HG03354 (cell line): ENCODE results near the gene GMPPA.
A peak's percentile ranks its signal among the peaks of the same experiment; 100 is the strongest.

Experiments used
- ATAC-seq: cut with Tn5 transposase; IDR thresholded peaks from one replicate; pipeline ENCODE4 v1.9.1; 2021; ENCODE audit warnings: mild to moderate bottlenecking; ENCODE audit not compliant: unreplicated experiment, poor library complexity, severe bottlenecking

GMPPA gene

DNA sequence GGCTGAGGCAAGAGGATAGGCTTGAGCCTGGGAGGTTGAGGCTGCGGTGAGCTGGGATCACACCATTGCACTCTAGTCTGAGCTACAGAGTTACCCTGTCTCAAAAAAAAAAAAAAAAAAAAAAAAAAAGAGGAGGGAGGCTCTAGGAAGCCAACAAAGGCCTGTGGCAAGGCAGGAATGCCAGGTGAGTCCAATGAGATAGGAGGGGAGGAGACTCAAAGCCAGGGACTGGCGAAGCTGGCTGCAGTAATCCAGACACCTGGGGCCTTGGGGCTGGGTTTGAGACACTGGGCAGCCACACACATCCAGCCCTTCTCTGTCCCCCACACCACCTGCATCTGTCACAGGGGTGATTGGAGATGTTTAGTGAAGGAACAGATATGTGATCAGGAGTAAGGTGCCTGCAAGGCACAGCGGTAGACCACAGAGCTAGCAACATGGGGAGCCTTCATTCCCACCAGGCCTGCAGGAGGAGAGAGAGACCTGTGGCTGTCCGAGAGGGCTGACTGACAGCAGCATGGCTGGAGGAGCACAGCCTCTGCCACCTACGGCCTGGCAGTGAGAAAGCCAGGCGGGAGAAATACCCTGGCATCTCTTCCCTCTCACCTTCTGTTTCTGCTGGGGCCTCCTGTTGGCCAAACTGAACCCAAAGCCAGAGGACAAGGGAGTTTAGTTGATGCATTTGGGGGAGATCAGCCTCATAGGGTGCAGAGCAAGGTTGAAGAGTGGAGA, 35.4 kb downstream of the GMPPA start:
- no peak for ATAC-seq

DNA sequence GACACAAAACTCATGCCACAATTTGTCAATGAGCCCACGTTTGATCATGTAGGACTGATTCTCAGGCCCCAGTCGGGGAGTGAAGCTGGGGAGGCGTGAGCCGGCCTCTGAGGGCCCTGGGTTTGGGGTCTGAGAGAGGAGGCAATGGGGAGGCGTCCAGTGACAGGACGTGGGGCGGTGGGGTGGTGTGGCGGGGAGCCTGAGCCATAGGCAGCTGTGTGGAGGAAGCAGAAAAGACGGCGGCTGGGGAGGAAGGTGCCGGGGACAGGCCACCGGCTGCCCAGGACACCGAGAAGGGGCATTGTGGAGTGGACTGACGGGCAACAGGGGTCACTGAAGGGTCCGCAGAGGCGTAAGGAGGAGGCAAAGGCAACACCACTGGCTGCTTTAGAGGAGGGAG, 37.7 kb downstream of the GMPPA start:
- no peak for ATAC-seq

GRCh38 chr2:219536967-219537366, 38.3 kb downstream of the GMPPA start:
- no peak for ATAC-seq

DNA sequence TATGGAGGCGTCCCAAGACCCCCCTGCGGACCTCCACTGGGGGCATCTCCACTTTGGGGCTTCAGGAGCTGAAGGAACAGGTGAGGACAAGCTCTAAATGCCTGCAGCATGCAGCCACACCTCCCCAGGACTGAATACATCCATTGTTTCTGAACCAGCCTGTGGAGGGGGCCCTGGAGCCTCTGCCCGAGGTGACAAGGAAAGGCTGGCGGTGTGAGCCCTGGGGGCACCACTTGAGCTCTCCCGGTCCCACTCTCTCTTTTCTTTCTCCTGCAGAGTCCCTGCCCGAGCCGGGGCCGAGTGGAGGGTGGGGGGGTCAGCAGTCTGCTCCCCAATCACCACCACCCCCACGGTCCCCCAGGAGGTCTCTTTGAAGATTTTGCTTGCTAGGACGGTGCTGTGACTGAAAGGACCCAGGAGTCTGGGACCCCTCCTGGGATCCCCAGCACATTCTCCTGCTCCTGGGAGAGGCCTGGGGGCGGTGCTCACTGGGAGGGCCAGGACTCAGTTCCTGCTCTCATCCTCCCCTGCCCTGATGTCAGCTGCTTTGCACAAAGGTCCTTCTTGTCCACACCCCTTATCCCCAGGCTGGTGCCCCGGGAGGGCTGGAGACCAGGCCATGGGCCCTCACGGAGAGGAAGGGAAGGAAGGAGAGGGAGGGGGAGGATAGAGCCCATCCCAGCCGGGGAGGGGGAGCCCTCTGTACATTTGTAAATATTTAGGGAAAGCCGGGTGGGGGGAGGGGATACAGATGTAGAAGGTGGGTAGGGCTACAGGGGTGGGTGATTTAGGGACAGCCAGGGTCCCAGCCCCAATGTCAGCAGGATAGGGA, 39.2 kb downstream of the GMPPA start:
- no peak for ATAC-seq

DNA sequence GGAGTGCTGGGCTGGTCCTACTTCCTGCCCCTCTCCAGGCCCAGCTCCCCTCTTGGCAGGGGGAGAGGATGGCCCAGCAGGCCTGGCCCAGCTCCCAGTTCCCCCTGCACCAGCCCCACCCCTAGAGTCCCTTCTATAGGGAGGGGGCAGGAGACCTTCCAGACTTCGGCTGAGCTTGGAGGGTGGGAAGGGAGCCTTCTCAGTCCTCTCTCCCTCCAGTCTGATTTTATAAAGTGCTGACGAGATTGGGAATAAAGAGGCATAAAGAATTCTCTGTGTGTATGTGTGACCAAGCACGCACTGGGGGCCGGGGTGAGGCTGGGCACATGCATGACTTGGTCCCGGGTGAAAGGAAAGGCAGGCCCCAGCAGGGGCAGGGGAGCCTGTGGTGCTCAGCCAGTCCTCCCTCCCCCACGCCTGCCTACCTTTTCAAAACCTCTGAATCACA, 39.8 kb downstream of the GMPPA start:
- no peak for ATAC-seq

DNA sequence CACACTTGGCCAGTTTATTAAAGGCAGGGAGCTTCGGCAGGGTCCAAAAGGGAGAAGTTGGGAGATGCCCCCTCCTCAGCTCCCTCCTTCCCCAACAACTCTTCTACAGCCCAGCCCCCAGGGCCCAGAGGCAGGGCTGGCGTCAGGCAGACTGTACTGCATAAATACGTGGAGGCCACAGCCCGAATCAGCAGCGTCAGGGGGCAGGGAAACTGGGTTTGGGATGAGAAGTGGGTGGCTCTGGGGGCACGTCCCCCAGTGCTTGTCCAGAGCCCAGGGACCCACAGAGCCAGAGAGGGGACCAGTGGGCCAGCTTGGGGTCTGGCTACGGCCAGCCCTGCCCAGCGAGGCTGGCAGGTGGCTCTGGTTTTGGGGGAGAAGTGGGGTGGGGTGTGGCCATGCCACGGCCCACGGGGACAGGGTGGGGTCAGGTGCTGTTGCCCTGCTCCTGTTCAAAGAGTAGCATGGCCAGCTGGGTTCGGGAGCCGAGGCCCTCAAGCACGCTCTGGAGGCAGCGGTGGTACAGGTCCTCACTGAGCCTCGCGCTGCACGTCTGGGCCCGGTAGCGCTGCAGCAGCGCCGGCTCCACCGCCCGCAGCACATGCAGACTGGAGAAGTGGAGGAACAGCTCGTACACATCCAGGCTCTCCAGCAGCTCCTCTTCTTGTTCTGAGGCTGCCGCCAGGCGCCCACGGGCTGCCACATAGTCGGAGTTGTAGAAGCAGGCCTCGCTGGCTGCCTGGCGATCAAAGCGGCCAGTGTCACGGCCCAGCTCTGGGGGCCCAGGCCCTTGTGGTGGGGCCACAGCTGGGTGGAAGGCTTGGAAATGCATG, 40.5 kb downstream of the GMPPA start:
- no peak for ATAC-seq

GRCh38 chr2:219539926-219540678, 41.4 kb downstream of the GMPPA start:
- no peak for ATAC-seq

DNA sequence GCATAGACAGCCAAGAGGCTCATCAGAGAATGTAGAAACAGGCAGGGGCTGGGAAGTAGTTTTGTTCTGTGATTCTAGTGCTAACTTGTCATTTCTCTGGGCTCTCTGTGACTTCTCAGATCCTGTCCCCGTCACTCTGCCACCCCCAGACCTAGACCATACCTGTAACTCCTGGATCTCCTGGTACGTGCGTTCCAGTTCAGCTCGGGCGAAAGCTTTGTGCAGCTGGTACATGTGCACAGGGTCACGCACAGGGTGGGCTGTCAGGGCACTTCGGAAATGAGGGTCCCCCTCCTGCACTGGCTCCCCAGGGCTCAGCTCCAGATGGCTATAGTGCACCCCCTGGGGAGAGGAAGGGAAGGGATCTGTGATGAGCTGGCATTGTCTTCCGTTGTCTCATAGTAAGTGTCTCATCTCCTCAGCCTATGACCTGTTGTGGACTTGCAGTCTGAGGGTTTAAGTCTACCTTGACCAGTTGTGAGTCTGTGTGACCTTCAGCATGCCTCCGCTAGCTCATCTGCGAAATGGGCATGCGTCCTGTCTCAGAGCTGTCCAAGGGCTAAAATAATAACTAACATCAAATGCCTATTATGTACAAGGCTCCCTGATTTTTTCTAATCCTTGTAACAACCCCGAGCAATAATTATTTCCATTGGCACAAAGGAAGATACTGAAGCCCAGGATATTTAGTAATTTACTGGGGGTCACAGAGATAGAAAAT, 42.3 kb downstream of the GMPPA start:
- ATAC-seq = no peak

GRCh38 chr2:219541611-219542180, 43.0 kb downstream of the GMPPA start:
- ATAC-seq = peak; percentile 54

DNA sequence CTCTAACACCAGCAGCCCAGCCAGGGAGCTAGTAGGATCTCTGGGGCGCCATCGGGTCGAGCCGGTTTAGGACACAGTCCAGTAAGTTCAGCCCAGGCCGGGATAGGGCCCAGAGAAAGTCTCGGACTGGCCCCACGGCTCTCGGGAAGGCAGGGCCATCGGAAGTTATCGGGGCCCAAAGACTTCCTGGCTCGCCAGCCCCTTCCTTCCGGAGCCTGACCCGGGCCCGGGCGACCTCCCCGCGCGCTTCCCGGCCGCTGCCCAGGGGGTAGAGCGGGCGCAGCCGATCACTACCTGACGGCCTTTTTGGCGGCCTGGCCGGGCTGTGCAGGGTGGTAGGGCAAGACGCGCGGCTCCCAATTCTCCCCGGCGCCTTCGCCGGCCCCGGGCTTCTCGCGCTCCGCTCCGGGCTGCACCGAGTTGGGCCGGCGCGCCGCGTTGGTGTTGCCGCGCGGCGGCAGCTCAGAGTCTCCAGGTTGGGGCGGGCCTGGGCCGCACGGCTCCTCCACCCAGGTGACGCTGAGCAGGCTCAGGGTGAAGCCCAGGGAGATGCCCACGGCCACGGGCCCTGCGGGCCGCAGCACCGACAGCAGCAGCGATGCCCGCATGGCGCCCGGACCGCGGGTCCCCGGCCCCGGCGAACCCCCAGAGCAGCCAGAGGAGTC, 44.4 kb downstream of the GMPPA start:
- ATAC-seq = peak; percentile 41

DNA sequence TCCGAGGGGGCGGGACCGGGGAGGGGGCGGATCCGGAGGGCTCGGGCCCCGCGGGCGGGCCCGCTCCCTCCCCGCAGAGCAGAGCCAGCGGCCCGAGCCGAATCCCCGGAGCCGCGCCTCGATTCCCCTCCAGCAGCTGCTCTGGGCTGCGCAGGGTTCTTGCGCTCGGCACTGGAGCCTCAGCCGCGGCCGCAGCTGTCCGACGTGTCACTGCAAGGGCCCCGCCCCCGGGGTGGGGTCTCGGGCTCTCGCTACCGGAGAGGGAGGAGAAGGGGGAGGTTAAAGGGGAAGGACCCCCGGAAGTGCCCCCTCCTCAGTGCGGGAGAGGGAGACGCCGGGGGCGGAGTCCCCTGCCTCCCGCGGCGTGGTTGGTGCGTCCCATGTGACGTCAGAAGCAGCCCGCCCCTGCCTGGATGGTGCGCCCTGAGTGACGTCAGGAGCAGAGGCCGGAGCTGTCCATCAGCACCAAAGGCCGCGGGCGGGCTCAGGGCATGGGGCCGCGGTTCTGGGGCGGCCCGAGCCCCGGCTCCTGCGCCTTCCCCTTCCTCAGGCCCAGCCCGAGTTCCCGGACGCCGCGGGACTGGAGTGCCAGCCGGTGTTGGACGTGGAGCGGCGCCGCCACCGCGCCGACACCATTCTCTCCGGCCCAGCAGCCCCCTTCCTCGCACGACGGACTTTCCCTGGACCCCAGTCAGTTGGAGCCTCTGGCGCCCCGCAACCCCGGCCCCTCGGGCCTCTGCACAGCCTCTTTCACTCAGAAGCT, 45.1 kb downstream of the GMPPA start, which contains the start of the genes CHPF and TMEM198:
Gene CHPF, minus strand, starts transcription at position 214 of the 763 bp plus-strand sequence. CDS start 271 bp downstream, outside the sequence.
Gene TMEM198, plus strand, starts transcription at position 433 of the 763 bp plus-strand sequence. CDS start 700 bp downstream, outside the sequence.
- ATAC-seq = peak; percentile 77

DNA sequence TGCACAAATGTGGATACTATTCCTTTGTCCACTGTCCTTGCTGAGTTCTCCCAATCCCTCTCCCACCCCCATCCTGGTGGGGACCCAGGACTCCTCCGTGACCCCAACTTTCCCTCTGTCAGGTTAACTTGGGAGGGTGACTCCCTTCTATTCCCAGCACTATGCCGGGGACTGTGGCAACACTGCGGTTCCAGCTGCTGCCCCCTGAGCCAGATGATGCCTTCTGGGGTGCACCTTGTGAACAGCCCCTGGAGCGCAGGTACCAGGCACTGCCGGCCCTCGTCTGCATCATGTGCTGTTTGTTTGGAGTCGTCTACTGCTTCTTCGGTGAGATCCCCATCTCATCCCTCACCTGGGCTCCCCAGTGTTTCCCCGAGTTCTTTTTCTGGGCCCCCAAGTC, 45.9 kb downstream of the GMPPA start:
- no peak for ATAC-seq

GRCh38 chr2:219545295-219545942, 46.7 kb downstream of the GMPPA start:
- ATAC-seq = no peak

DNA sequence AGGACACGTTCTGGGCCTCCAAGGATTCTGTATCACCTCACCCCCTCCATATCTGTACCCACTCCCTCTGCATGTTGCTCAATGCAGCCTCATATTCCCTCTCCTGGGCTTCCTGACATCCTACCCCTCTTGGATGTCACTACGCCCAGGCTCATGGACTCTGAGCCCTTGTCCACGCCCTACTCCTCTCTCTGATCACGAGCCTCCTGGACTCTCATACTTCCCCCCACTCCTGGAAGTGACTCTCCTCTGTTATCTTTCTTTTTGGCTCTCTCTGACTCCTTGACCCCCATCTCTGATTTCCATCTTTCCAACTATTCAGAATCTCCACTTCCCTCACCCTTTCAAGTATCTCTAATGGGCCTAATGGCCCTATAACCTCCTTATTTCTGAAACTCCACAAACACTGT, 47.3 kb downstream of the GMPPA start:
- no peak for ATAC-seq

DNA sequence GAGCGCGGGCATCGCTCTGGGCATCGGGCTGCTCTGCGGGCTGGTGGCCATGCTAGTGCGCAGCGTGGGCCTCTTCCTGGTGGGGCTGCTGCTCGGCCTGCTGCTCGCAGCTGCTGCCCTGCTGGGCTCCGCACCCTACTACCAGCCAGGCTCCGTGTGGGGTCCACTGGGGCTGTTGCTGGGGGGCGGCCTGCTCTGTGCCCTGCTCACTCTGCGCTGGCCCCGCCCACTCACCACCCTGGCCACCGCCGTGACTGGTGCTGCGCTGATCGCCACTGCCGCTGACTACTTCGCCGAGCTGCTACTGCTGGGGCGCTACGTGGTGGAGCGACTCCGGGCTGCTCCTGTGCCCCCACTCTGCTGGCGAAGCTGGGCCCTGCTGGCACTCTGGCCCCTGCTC, 48.9 kb downstream of the GMPPA start:
- no peak for ATAC-seq

GRCh38 chr2:219548990-219549389, 50.3 kb downstream of the GMPPA start:
- no peak for ATAC-seq

DNA sequence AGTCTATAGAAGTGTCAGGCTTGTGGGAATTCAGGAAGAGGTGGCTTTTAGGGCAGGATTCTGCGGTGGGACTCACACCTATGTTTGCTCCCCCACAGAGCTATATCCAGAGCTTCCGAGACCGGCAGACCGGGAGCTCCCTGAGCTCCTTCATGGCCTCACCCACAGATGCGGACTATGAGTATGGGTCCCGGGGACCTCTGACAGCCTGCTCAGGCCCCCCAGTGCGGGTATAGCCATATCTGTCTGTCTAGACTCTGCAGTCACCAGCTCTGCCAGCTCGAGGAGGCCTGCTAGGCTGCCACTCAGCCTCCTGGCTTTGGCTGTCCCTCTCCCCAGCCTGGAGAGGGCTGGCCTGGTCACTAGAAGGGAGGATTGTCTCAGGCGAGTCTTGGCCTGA, 50.9 kb downstream of the GMPPA start:
- ATAC-seq = no peak
